GM18526 (cell line): ENCODE data around the gene GPA33.

Source experiments
- POLR2A ChIP-seq: IDR thresholded peaks from 3 replicates; pipeline ENCODE4 v1.6.1; 2011; ENCODE audit not compliant: insufficient read length; ENCODE audit errors: extremely low read depth

Gene GPA33, protein sequence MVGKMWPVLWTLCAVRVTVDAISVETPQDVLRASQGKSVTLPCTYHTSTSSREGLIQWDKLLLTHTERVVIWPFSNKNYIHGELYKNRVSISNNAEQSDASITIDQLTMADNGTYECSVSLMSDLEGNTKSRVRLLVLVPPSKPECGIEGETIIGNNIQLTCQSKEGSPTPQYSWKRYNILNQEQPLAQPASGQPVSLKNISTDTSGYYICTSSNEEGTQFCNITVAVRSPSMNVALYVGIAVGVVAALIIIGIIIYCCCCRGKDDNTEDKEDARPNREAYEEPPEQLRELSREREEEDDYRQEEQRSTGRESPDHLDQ

DNA sequence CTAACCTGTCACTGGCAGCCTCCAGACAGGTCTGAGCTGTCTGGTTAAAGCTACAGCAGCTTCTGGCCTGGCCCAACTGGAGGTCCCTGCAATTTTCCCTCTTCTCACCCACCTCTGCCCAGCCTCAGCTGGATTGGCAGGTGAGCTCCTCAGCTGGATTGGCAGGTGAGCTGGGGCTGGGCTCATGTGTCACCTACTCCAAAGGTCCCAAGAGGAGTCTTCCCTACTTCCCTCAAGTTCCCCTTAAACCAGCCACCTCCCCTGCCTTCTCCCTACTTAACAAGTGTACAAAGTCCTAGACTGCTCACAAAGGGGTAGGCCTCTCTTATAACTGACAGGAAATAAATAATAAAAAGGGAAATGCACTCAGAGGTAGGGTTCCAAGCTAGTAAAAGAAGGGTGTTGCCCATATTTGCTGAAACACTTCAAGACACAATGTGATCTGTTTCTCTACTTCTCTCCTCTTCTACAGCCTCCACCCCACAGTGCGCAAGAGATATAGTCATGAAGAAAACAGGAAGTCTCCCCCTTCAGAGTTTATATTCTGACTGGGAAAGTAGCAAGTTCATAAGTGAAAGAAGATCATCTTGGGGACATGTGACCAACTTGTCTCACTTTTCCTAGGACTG, at the start of gene GPA33:
GPA33 (minus strand) TSS at position 64 of the 629 bp plus-strand sequence. CDS start 90 bp downstream, outside the sequence.
- TF ChIP-seq POLR2A: no peak

DNA sequence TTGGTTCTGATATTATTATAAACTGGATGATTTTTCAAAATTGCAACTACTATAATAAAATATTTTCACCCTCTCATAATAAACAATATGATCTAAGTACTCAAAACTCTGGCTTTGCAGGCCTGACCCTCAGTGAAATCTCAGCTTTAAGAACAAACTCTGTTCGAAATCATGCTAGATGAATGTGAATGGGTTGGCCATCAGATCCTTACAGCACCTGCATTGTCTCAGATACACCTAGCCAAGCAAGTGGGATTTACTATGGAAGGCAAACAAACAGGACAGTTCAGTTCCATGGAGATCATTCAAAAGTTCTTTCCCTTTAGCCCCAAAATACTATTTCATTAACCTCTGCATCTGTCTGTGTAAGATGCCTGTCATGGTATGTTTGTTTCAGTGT, 48.5 kb upstream of the GPA33 start:
- TF ChIP-seq POLR2A: no peak

DNA sequence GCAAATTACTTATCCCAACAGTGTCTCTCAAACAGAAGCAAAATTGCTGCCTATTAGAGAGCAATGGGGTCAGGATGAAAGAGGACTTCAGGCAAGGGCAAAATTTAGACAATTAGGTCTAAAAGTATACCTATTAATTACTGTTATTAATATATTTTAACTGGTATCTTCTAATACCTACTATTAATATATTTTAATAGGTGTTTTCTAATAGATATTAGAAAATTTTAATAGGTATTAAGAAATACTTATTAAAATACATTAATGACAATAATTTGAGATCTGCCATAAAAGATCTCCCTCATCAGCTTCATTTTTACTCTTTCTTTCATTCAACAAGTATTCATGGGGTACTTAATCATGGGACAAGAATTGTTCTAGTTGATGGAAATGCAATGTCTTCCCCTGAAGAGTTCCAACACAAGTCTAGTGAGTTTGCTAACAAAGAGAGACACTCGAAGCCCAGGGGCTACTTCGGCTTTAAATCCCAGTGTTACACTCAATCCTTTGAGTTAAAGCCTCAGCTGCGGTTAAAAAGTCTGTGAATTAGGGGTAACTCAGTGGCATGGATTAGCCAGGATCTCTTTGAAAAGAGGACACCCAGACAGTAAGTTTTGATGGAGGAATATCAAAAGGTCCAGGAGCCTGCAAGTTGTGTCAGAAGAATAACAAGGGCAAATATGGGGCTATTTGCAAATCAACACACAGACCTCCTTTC, 47.8 kb upstream of the GPA33 start:
- TF ChIP-seq POLR2A: no peak

GRCh38 chr1:167137332-167137781, 47.2 kb upstream of the GPA33 start:
- no peak for TF ChIP-seq POLR2A

DNA sequence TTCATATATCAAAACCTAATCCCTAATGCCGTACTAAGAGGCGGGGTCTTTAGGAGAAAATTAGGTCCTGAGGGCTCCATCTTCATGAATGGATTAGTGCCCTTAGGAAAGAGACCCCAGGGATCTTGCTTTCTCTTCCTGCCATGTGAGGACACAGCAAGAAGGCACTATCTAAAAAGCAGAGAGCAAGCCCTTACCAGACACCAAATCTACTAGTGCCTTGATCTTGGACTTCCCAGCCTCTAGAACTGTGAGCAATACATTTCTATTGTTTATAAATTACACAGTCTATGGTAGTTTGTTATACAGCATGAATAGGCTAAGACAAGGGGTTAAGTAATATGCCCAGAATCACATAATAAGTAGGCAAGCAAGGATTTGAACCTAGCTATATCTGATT, 46.6 kb upstream of the GPA33 start:
- TF ChIP-seq POLR2A: no peak

DNA sequence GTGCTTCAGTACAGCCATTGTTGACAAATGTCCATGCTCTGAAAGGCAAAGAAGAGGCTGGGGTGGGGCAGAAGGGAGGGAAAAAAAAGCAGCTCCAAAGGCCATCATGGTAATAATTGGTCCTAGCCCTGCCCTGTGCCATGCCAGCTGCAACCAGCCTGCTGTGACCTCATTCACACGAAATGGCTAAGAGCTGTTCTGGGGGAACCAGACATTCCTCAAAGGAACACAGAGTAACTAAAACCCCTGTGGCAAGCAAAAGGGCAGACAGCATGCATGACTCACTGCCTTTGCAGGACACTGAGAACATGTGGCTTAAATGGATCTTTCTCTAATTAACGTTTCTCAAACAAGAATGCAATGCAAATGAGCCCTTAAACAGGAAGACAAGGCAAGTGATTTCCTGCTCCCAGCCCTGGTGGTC, 46.0 kb upstream of the GPA33 start:
- TF ChIP-seq POLR2A: no peak

GRCh38 chr1:167135281-167135840, 45.2 kb upstream of the GPA33 start:
- TF ChIP-seq POLR2A: no peak

- TF ChIP-seq POLR2A: no peak
These were observed 42.3 kb upstream of the GPA33 start for GRCh38 chr1:167132301-167133010.

DNA sequence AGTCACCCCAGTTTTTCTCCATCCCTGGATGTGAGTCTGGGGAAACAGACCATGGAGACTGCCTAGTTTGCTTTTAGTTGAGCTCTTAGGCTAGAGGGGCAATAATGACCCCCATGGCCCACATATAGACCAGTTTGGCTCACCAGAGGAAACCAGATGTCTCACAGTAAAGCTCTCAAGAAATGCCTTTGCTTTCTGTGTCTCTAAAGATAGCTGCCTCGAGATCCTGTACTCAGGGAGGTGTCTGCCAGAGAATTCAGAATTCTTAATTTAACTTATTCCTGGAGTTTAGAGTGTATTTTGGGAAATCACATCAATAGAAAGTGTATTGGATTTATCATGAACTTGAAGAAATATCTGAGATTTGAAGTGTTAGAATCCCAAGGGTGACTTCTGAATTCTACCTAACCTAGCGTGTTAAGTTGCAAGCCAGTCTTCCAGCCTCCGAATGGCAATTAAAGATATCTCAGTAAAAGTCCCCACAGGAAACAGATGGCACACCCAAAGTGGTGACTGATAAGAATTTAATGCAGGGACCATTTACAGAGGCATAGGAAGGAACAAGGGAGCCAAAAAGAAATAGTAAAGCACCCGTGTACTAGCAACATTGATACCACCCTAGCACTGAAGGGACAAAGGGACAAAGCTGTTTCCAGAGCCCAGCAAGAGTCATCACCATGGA, 40.8 kb upstream of the GPA33 start:
- TF ChIP-seq POLR2A: no peak

- TF ChIP-seq POLR2A: no peak
These were observed 38.4 kb upstream of the GPA33 start for GRCh38 chr1:167128261-167129227.

DNA sequence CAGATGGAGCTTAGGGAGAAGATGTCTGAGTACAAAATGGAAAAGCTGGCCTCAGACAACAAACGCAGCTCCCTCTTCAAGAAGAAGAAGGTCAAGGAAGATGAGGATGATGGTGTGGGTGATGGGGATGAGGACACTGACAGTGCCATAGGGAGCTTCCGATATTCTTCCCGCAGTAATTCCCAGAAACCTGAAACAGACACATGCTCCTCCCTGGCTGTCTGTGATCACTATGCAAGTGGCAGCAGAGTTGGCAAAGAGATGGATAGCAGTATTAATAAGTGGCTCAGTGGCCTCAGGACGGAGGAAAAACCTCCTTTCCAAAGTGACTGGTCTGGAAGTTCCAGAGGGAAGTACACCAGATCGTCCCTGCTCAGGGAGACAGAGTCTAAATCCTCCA, 37.5 kb upstream of the GPA33 start:
- TF ChIP-seq POLR2A: no peak

DNA sequence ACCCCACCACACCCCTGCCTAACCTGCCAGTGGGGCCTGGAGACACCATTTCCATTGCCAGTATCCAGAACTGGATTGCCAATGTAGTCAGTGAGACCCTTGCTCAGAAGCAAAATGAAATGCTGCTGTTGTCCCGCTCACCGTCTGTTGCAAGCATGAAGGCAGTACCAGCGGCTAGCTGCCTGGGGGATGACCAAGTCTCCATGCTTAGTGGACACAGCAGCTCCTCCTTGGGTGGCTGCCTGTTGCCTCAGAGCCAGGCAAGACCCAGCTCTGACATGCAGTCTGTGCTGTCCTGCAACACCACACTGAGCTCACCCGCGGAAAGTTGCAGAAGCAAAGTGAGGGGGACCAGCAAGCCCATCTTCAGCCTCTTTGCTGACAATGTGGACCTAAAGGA, 37.1 kb upstream of the GPA33 start:
- TF ChIP-seq POLR2A: no peak

GRCh38 chr1:167126811-167127210, 36.6 kb upstream of the GPA33 start:
- no peak for TF ChIP-seq POLR2A
